Glutamatergic neuron (in vitro differentiated cells): ENCODE data around the gene DISP2. TPM values are rescaled to one million over a fixed set of nuclear protein-coding genes. Genes with fewer than 3 reads are reported as not detected.

Source experiments
- DNase-seq: peaks from one replicate; pipeline ENCODE4 v3.0.0; 2022
- H3K27ac Mint-ChIP-seq: one replicate; pipeline ENCODE4 v1.8.0; 2020; ENCODE audit warnings: mild to moderate bottlenecking, mixed read lengths, inconsistent platforms; ENCODE audit not compliant: unreplicated experiment
- H3K27me3 Mint-ChIP-seq: one replicate; pipeline ENCODE4 v1.8.0; 2020; ENCODE audit warnings: mild to moderate bottlenecking, moderate library complexity, mixed read lengths, inconsistent platforms; ENCODE audit not compliant: unreplicated experiment
- H3K36me3 Mint-ChIP-seq: one replicate; pipeline ENCODE4 v1.8.0; 2020; ENCODE audit warnings: mild to moderate bottlenecking, mixed read lengths, inconsistent platforms; ENCODE audit not compliant: unreplicated experiment
- H3K4me1 Mint-ChIP-seq: one replicate; pipeline ENCODE4 v1.8.0; 2020; ENCODE audit warnings: mild to moderate bottlenecking, low read depth, mixed read lengths, inconsistent platforms; ENCODE audit not compliant: unreplicated experiment
- H3K4me3 Mint-ChIP-seq: one replicate; pipeline ENCODE4 v1.8.0; 2020; ENCODE audit warnings: mild to moderate bottlenecking, mixed read lengths, inconsistent platforms; ENCODE audit not compliant: unreplicated experiment
- H3K9me3 Mint-ChIP-seq: one replicate; pipeline ENCODE4 v1.8.0; 2020; ENCODE audit warnings: mild to moderate bottlenecking, moderate library complexity, mixed read lengths, inconsistent platforms; ENCODE audit not compliant: unreplicated experiment
- total RNA-seq: library from RNA; stranded (reverse); fragmentation: NEBNext Ultra II Directional; extraction: Animal tissue kit (Norgen Biotek cat#: 25700); gene quantifications from one replicate; pipeline ENCODE4 v1.2.1, GENCODE V29; 2021; ENCODE audit not compliant: unreplicated experiment
- TF ChIP-seq, protein P1 (sequence below): fragments of 200-600 bp; sonication (generic); IDR thresholded peaks from one replicate; pipeline ENCODE4 v1.5.0; 2021; ENCODE audit not compliant: partially characterized antibody, unreplicated experiment

DISP2 gene
- total RNA-seq, 1 donor from 2014 or later = 44.3 TPM

DNA sequence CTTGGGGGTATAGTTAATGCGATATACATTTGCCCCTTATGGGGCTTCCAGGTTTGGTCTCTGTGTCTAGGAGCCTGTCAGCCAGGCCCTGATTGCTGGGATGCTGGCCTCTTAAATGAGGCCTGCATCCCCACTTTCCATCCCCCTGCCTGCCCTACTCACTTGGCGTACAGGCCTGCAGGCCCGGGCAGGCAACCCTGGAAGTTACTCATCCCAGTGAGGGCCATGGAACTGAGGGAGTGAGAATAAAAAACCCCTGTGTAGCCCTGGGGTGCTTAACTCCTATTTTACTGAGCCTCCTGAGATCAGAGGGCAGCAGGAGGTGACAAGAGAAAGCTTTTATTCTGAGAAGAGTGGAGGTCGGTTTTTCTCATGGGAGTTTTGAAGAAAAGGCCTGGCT lies 2.0 kb downstream of the DISP2 start:
- Mint-ChIP-seq H3K9me3 (peaks cover 10% of the 10 kb centered on the region), H3K27me3 (peaks cover 14% of the 10 kb centered on the region), H3K4me1 (peaks cover 33% of the 10 kb centered on the region), H3K36me3 (no peaks in the 10 kb centered on the region), H3K4me3 (peak overlapping the region; percentile 91), H3K27ac (no peak overlapping the region)
- no peak for DNase-seq
- TF ChIP-seq, protein P1, sequence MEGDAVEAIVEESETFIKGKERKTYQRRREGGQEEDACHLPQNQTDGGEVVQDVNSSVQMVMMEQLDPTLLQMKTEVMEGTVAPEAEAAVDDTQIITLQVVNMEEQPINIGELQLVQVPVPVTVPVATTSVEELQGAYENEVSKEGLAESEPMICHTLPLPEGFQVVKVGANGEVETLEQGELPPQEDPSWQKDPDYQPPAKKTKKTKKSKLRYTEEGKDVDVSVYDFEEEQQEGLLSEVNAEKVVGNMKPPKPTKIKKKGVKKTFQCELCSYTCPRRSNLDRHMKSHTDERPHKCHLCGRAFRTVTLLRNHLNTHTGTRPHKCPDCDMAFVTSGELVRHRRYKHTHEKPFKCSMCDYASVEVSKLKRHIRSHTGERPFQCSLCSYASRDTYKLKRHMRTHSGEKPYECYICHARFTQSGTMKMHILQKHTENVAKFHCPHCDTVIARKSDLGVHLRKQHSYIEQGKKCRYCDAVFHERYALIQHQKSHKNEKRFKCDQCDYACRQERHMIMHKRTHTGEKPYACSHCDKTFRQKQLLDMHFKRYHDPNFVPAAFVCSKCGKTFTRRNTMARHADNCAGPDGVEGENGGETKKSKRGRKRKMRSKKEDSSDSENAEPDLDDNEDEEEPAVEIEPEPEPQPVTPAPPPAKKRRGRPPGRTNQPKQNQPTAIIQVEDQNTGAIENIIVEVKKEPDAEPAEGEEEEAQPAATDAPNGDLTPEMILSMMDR = no peak

DNA sequence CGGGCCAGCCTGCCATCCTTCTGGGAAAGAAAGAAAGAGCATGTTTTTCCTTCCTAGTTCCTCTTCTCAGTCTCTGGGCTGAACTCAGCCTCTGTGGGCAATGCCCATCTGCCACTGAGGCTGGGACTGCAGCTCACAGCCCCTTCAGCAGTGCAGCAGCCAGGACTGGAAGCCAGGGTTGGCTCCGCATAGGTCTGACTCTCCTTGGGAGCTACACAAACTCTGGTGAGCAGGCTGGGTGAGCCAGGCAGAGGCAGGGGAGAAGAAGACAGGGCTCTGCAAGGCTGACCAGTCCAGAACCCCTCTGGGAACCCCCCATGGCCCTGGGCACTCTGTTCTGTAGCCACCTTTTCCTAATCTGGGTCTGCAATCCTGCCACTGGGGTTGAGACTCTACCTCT lies 3.6 kb downstream of the DISP2 start:
- Mint-ChIP-seq H3K9me3 (peaks cover 7% of the 10 kb centered on the region), H3K4me3 (no peak overlapping the region), H3K4me1 (peaks cover 25% of the 10 kb centered on the region), H3K27ac (no peak overlapping the region), H3K27me3 (peaks cover 16% of the 10 kb centered on the region), H3K36me3 (no peaks in the 10 kb centered on the region)
- no peak for DNase-seq
- TF ChIP-seq, protein P1 = no peak

DNA sequence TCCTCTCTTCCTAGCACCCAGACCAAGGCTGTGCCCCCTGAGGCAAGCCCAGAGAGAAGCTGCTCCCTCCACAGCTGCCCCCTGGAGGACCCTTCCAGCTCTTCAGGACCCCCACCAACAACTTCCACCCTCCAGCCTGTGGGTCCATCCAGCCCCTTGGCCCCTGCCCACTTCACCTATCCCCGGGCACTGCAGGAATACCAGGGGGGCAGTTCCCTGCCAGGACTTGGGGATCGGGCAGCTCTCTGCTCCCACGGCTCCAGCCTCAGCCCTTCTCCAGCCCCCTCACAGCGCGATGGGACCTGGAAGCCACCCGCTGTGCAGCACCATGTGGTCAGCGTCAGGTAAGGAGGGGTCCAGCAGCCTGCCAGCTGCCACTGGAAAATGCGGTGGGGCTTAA lies 5.6 kb downstream of the DISP2 start:
- DNase-seq = no peak

DNA sequence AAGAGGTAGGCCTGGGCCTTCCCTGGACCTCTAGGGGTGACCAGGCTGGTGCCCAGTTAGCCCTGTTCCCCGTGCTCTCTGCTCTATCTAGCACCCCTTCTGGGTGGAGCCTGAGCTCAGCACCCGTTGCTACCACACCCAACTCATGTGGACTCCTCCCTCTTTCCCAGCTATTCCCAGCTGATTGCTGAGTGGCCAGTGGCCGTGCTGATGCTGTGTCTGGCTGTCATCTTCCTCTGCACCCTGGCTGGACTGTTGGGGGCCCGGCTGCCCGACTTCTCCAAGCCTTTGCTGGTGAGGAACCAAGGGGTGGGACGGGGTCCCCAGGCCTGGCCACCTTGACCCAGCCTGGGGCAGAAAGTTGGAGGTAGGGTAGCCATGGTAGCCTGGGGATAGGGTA lies 6.2 kb downstream of the DISP2 start:
- H3K36me3 Mint-ChIP-seq = no peaks in the 10 kb centered on the region
- peaks cover 12% of the 10 kb centered on the region for H3K9me3 Mint-ChIP-seq
- TF ChIP-seq, protein P1 = no peak
- DNase-seq = no peak
- H3K27me3 Mint-ChIP-seq = peaks cover 13% of the 10 kb centered on the region
- H3K4me1 Mint-ChIP-seq = peaks cover 14% of the 10 kb centered on the region
- no peak overlapping the region for H3K27ac Mint-ChIP-seq
- H3K4me3 Mint-ChIP-seq = no peak overlapping the region

More for the DNA sequence above, 5.6 kb downstream of the DISP2 start:
- Mint-ChIP-seq H3K27me3 (peaks cover 16% of the 10 kb centered on the region), H3K4me3 (no peak overlapping the region), H3K9me3 (peaks cover 12% of the 10 kb centered on the region), H3K4me1 (peaks cover 16% of the 10 kb centered on the region), H3K36me3 (no peaks in the 10 kb centered on the region), H3K27ac (no peak overlapping the region)
- TF ChIP-seq, protein P1 = no peak

DNA sequence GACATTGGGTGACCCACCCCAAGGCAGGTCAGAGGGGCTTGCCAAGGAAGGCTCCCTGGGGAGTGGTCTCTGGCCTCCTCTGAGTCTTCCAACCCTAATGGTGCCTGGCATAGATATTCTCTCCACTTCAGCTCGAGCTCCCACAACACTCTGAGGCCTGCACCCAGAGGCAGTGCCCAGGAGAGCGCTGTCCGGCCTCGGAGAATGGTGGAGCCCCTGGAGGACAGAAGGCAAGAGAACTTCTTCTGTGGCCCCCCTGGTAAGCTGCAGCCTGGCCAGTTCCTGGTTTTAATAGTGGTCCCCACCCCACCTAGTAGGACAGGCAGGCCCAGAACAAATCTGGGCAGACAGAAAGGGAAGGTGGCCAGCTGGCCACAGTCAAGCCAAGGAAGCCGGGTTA lies 7.0 kb downstream of the DISP2 start:
- Mint-ChIP-seq H3K27me3 (peaks cover 12% of the 10 kb centered on the region), H3K9me3 (peaks cover 12% of the 10 kb centered on the region), H3K36me3 (no peaks in the 10 kb centered on the region), H3K27ac (no peak overlapping the region), H3K4me1 (peaks cover 7% of the 10 kb centered on the region), H3K4me3 (no peak overlapping the region)
- TF ChIP-seq, protein P1 = no peak
- DNase-seq = no peak
